ENCODE data around the gene HACD2. TPM values are rescaled to one million over a fixed set of nuclear protein-coding genes. Genes with fewer than 3 reads are reported as not detected.

HACD2 gene
- total RNA-seq, 1 experiment from 2014 or later = 27.4 TPM

- no peaks in the 10 kb centered on the region for H3K79me2 ChIP-seq (ENCODE audit: insufficient read depth, low read length)
- H4K91ac ChIP-seq (ENCODE audit: insufficient read length, low read depth, low read length) = no peak overlapping the region
- H3K79me1 ChIP-seq (ENCODE audit: insufficient read depth, low read depth, low read length, poor library complexity, severe bottlenecking) = no peaks in the 10 kb centered on the region
- H2BK12ac ChIP-seq (ENCODE audit: insufficient read length, low read depth, low read length) = no peak overlapping the region
- no peak overlapping the region for H3K4ac ChIP-seq (ENCODE audit: low read depth, low read length)
- H3K23me2 ChIP-seq (ENCODE audit: insufficient read length, low read depth, low read length, poor library complexity, severe bottlenecking) = no peaks in the 10 kb centered on the region
- no peak overlapping the region for H3K23ac ChIP-seq (ENCODE audit: insufficient read length, low read depth, low read length)
- Mint-ChIP-seq H3K27ac (no peak overlapping the region), H3K4me3 (no peak overlapping the region), H3K9me3 (no peaks in the 10 kb centered on the region), H3K4me1 (peaks cover 0 to 7% of the 10 kb centered on the region in 2 experiments; a peak in 1 of 4 replicates), H3K27me3 (ENCODE audit: low read depth) (peaks cover 20% of the 10 kb centered on the region), H3K36me3 (ENCODE audit: insufficient read depth in 1 of 3, low read depth in 3 of 3) (no peaks in the 10 kb centered on the region)
- H2BK15ac ChIP-seq (ENCODE audit: low read depth, low read length) = no peak overlapping the region
- WGBS (ENCODE audit: extremely low coverage, insufficient read length, low lambda C conversion rate) = no CpG with 5 or more reads among the region's 5 CpGs
- TF ChIP-seq, protein P1, sequence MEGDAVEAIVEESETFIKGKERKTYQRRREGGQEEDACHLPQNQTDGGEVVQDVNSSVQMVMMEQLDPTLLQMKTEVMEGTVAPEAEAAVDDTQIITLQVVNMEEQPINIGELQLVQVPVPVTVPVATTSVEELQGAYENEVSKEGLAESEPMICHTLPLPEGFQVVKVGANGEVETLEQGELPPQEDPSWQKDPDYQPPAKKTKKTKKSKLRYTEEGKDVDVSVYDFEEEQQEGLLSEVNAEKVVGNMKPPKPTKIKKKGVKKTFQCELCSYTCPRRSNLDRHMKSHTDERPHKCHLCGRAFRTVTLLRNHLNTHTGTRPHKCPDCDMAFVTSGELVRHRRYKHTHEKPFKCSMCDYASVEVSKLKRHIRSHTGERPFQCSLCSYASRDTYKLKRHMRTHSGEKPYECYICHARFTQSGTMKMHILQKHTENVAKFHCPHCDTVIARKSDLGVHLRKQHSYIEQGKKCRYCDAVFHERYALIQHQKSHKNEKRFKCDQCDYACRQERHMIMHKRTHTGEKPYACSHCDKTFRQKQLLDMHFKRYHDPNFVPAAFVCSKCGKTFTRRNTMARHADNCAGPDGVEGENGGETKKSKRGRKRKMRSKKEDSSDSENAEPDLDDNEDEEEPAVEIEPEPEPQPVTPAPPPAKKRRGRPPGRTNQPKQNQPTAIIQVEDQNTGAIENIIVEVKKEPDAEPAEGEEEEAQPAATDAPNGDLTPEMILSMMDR (conservative IDR thresholded peaks at IDR 0.05) = no peak
- no peak overlapping the region for H3K18ac ChIP-seq (ENCODE audit: insufficient read length, low read depth, low read length)
- no peaks in the 10 kb centered on the region for H4K20me1 ChIP-seq (ENCODE audit: control insufficient read depth, insufficient read depth, insufficient read length)
- H3K27ac ChIP-seq (ENCODE audit: insufficient read length, low read depth, low read length) = no peak overlapping the region
- no peak overlapping the region for H2AK5ac ChIP-seq (ENCODE audit: insufficient read length, low read length)
- H3K4me2 ChIP-seq (ENCODE audit: insufficient read depth, insufficient read length, low read length) = no peak overlapping the region
- H2AFZ ChIP-seq (ENCODE audit: low read length) = no peak overlapping the region
- 0 out of 2 replicates have a peak, but pooled peaks cover 2% of the 10 kb centered on the region for H3K27me3 ChIP-seq (ENCODE audit: insufficient read depth, low read length)
- DNase-seq = no peak
- H2BK120ac ChIP-seq (ENCODE audit: low read depth, low read length, poor library complexity, severe bottlenecking) = no peak overlapping the region
- H3K56ac ChIP-seq (ENCODE audit: insufficient read length, low read depth, low read length) = no peak overlapping the region
- no peaks in the 10 kb centered on the region for H3K9me3 ChIP-seq (ENCODE audit: control insufficient read depth, low read depth, low read length)
- no peaks in the 10 kb centered on the region; the same call in 1 of the 2 replicates for H3K4me1 ChIP-seq (ENCODE audit: insufficient read depth, low read length)
- H2BK5ac ChIP-seq (ENCODE audit: insufficient read length, low read length) = no peak overlapping the region
- H3K14ac ChIP-seq (ENCODE audit: insufficient read depth, low read length) = no peak overlapping the region
- H2BK20ac ChIP-seq (ENCODE audit: low read depth, low read length, poor library complexity, severe bottlenecking) = no peak overlapping the region
- no peak overlapping the region for H4K5ac ChIP-seq (ENCODE audit: insufficient read length, low read depth, low read length)
- no peak overlapping the region for H3K9ac ChIP-seq (ENCODE audit: extremely low read depth, insufficient read length, low read length)
- no peak overlapping the region for H3T11ph ChIP-seq (ENCODE audit: low read length)
- no peak overlapping the region for H4K8ac ChIP-seq (replicated peaks; ENCODE audit: insufficient read length, low read depth, low read length)
Observed at GRCh38 chr3:123471106-123471505, 113.7 kb downstream of the HACD2 start.

Measured in H9 (cell line).